ENCODE measurements around the gene DPYSL3. TPM values are rescaled to one million over a fixed set of nuclear protein-coding genes. Genes with fewer than 3 reads are reported as not detected.

Gene DPYSL3
- polyA plus RNA-seq, 1 donor (not counting 4 experiments of a cell fraction or from before 2014, with no cell fraction given) = 4.8 TPM

DNA sequence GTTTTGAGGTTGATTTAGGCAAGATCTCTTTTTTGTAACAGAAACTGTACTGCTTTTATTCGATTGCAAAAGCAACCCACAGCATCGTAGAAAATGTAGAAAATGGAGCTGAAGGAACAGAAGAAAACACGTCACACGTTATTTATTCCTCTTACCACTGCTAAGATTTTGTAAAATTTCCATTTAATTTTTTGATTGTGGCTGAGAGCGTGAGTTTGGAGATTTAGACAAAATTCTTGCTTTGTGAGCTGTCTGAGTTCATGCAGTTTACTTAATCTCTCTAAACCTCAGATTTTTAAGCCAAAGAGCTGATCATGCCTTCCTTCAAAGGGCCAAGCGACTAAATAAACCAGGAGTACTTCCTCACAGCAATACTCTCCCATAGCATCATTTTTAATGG is 24.8 kb downstream of the DPYSL3 start:
- H3K9me3 ChIP-seq (ENCODE audit: control insufficient read depth, low read depth, low read length) = no peaks in the 10 kb centered on the region
- no peaks in the 10 kb centered on the region for H3K79me2 ChIP-seq (ENCODE audit: control insufficient read depth, insufficient read depth, low read length)
- H4K20me1 ChIP-seq (ENCODE audit: control insufficient read depth, extremely low read depth, insufficient read depth, low read length) = no peaks in the 10 kb centered on the region
- no peak overlapping the region for H3K4me3 ChIP-seq (ENCODE audit: control insufficient read depth in 2 of 3, extremely low read depth in 1 of 3, insufficient read depth in 2 of 3, low read depth in 1 of 3, low read length in 3 of 3)
- no peak overlapping the region for H2AFZ ChIP-seq (ENCODE audit: control insufficient read depth, low read length)
- H3K4me2 ChIP-seq (ENCODE audit: control insufficient read depth, extremely low read depth, insufficient read depth, low read depth, low read length) = no peak overlapping the region
- TF ChIP-seq EZH2 (IDR thresholded peaks at IDR 0.05; ENCODE audit: low read length) = no peak
- TF ChIP-seq, protein P1, sequence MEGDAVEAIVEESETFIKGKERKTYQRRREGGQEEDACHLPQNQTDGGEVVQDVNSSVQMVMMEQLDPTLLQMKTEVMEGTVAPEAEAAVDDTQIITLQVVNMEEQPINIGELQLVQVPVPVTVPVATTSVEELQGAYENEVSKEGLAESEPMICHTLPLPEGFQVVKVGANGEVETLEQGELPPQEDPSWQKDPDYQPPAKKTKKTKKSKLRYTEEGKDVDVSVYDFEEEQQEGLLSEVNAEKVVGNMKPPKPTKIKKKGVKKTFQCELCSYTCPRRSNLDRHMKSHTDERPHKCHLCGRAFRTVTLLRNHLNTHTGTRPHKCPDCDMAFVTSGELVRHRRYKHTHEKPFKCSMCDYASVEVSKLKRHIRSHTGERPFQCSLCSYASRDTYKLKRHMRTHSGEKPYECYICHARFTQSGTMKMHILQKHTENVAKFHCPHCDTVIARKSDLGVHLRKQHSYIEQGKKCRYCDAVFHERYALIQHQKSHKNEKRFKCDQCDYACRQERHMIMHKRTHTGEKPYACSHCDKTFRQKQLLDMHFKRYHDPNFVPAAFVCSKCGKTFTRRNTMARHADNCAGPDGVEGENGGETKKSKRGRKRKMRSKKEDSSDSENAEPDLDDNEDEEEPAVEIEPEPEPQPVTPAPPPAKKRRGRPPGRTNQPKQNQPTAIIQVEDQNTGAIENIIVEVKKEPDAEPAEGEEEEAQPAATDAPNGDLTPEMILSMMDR (optimal IDR thresholded peaks at IDR 0.05 in 1 of 3, IDR thresholded peaks at IDR 0.05 in 1 of 3, conservative IDR thresholded peaks at IDR 0.05 in 1 of 3; ENCODE audit: extremely low read depth in 1 of 3, insufficient read depth in 2 of 3, low read length in 3 of 3) = no peak
- H3K36me3 ChIP-seq (ENCODE audit: control insufficient read depth in 2 of 2, extremely low read depth in 1 of 2, insufficient read depth in 2 of 2, low read length in 2 of 2) = no peaks in the 10 kb centered on the region
- H3K9me1 ChIP-seq (ENCODE audit: control insufficient read depth, extremely low read depth, insufficient read depth, low read length) = no peaks in the 10 kb centered on the region
- no peaks in the 10 kb centered on the region for H3K4me1 ChIP-seq (ENCODE audit: control insufficient read depth, extremely low read depth, insufficient read depth, low read length)
- FAIRE-seq (no peak), DNase-seq (ENCODE audit: low read depth, low spot score) (no peak)
- no peak overlapping the region for H3K27ac ChIP-seq (ENCODE audit: control insufficient read depth, insufficient read depth, low read length)
- H3K9ac ChIP-seq (ENCODE audit: control insufficient read depth, extremely low read depth, insufficient read depth, low read length) = no peak overlapping the region
- H3K27me3 ChIP-seq (ENCODE audit: control insufficient read depth, extremely low read depth, insufficient read depth, low read length) = no peaks in the 10 kb centered on the region
- dilution Hi-C loops (cut with MboI; ENCODE audit: extremely low pct_ligation_motif_present, low sequenced_read_pairs) = no loop called here

DNA sequence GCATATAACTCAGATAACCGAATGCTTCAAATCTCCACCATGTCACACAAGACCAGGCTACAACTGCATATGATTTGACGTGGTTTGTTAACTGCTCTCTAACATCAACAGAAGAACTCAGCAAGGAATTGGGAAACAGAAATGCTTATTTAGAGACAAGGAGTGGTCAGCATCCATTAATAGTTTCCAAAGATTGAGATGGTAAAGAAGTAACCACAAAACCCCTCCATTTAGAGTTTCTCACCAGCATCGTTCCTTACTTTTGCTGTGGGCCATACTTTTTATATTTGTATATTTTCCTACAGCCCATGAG is 25.2 kb downstream of the DPYSL3 start:
- H3K9me3 ChIP-seq (ENCODE audit: control insufficient read depth, low read depth, low read length) = no peaks in the 10 kb centered on the region
- TF ChIP-seq EZH2 (IDR thresholded peaks at IDR 0.05; ENCODE audit: low read length) = no peak
- TF ChIP-seq, protein P1 (optimal IDR thresholded peaks at IDR 0.05 in 1 of 3, IDR thresholded peaks at IDR 0.05 in 1 of 3, conservative IDR thresholded peaks at IDR 0.05 in 1 of 3; ENCODE audit: extremely low read depth in 1 of 3, insufficient read depth in 2 of 3, low read length in 3 of 3) = no peak
- no peaks in the 10 kb centered on the region for H3K79me2 ChIP-seq (ENCODE audit: control insufficient read depth, insufficient read depth, low read length)
- H3K9me1 ChIP-seq (ENCODE audit: control insufficient read depth, extremely low read depth, insufficient read depth, low read length) = no peaks in the 10 kb centered on the region
- H3K4me2 ChIP-seq (ENCODE audit: control insufficient read depth, extremely low read depth, insufficient read depth, low read depth, low read length) = no peak overlapping the region
- FAIRE-seq = no peak
- no peaks in the 10 kb centered on the region for H3K4me1 ChIP-seq (ENCODE audit: control insufficient read depth, extremely low read depth, insufficient read depth, low read length)
- no peaks in the 10 kb centered on the region for H3K36me3 ChIP-seq (ENCODE audit: control insufficient read depth in 2 of 2, extremely low read depth in 1 of 2, insufficient read depth in 2 of 2, low read length in 2 of 2)
- H3K27me3 ChIP-seq (ENCODE audit: control insufficient read depth, extremely low read depth, insufficient read depth, low read length) = no peaks in the 10 kb centered on the region
- no peak for DNase-seq (ENCODE audit: low read depth, low spot score)
- H3K27ac ChIP-seq (ENCODE audit: control insufficient read depth, insufficient read depth, low read length) = no peak overlapping the region
- dilution Hi-C loops (cut with MboI; ENCODE audit: extremely low pct_ligation_motif_present, low sequenced_read_pairs) = no loop called here
- H2AFZ ChIP-seq (ENCODE audit: control insufficient read depth, low read length) = no peak overlapping the region
- H3K4me3 ChIP-seq (ENCODE audit: control insufficient read depth in 2 of 3, extremely low read depth in 1 of 3, insufficient read depth in 2 of 3, low read depth in 1 of 3, low read length in 3 of 3) = no peak overlapping the region
- H4K20me1 ChIP-seq (ENCODE audit: control insufficient read depth, extremely low read depth, insufficient read depth, low read length) = no peaks in the 10 kb centered on the region
- no peak overlapping the region for H3K9ac ChIP-seq (ENCODE audit: control insufficient read depth, extremely low read depth, insufficient read depth, low read length)
